H1 (cell line): ENCODE data around the gene CHRM3. TPM values are rescaled to one million over a fixed set of nuclear protein-coding genes. Genes with fewer than 3 reads are reported as not detected.

Experiments
- CTCF ChIA-PET: fragments of 300-600 bp; sonication (Branson Sonifier 250); formaldehyde crosslinking; loops from one replicate; lab custom pipeline; 2021; ENCODE audit not compliant: partially characterized antibody; lab: Charles Lee
- POLR2A ChIA-PET: fragments of 300-600 bp; sonication (Branson Sonifier 250); formaldehyde crosslinking; loops from one replicate; lab custom pipeline; 2021; ENCODE audit warnings: inconsistent platforms; ENCODE audit not compliant: partially characterized antibody; lab: Charles Lee
- DNase-seq, 2 experiments: peaks; one replicate each; pipeline versions ENCODE4 v3.0.0 to v3.0.0-alpha.2; 2010 to 2022; ENCODE audit warnings: low spot score in 2 of 2, low read depth in 1 of 2, mixed read lengths in 1 of 2
- FAIRE-seq: peaks from 2 replicates; lab custom pipeline; 2011; peaks lifted over from hg19 to GRCh38; lab: Jason Lieb, UNC
- H2AFZ ChIP-seq: 2 replicates; pipeline ENCODE4 v1.8.1; 2012; ENCODE audit warnings: low read length, inconsistent platforms
- H2AK5ac ChIP-seq: 2 replicates; pipeline ENCODE4 v1.6.1; 2013; ENCODE audit warnings: low read depth, low read length
- H2BK120ac ChIP-seq: replicated peaks from 2 replicates; pipeline ENCODE3; 2013; ENCODE audit warnings: low read depth, low read length, inconsistent platforms
- H2BK12ac ChIP-seq: 2 replicates; pipeline ENCODE4 v1.6.1; 2013; ENCODE audit warnings: low read depth, low read length
- H2BK15ac ChIP-seq: 2 replicates; pipeline ENCODE4 v1.6.1; 2013; ENCODE audit warnings: low read length
- H2BK20ac ChIP-seq: 2 replicates; pipeline ENCODE4 v1.6.1; 2013; ENCODE audit warnings: low read length
- H2BK5ac ChIP-seq: 2 replicates; pipeline ENCODE4 v1.6.1; 2013; ENCODE audit warnings: low read depth, low read length
- H3K14ac ChIP-seq: 2 replicates; pipeline ENCODE4 v1.6.1; 2013; ENCODE audit warnings: inconsistent platforms; ENCODE audit not compliant: insufficient read length
- H3K18ac ChIP-seq: 2 replicates; pipeline ENCODE4 v1.6.1; 2013; ENCODE audit warnings: low read length; ENCODE audit errors: extremely low read depth
- H3K23ac ChIP-seq: 2 replicates; pipeline ENCODE4 v1.6.1; 2013; ENCODE audit warnings: inconsistent platforms; ENCODE audit not compliant: insufficient read length
- H3K23me2 ChIP-seq: 2 replicates; pipeline ENCODE4 v1.6.1; 2013; ENCODE audit warnings: low read depth, low read length
- H3K27ac ChIP-seq: 2 replicates; pipeline ENCODE4 v1.6.1; 2011; ENCODE audit warnings: low read depth, low read length, inconsistent platforms
- H3K27me3 ChIP-seq, 4 experiments: replicated peaks in 1 of 4; 1 replicate in 1 of 4; 2 replicates in 3 of 4; pipeline versions ENCODE4 v1.6.1 to v1.8.1; 2011 to 2013; ENCODE audit warnings: low read length in 3 of 4, mild to moderate bottlenecking in 3 of 4, inconsistent platforms in 2 of 4, mixed read lengths in 2 of 4, moderate library complexity in 1 of 4; ENCODE audit not compliant: control insufficient read depth in 3 of 4, insufficient read depth in 3 of 4; ENCODE audit errors: extremely low read depth in 1 of 4
- H3K36me3 ChIP-seq, 4 experiments: 2 replicates each; pipeline versions ENCODE4 v1.6.1 to v1.8.1; 2011 to 2013; ENCODE audit warnings: mild to moderate bottlenecking in 4 of 4, low read length in 3 of 4, moderate library complexity in 2 of 4, control low read depth in 1 of 4, inconsistent platforms in 1 of 4; ENCODE audit not compliant: insufficient read depth in 4 of 4, control insufficient read depth in 2 of 4
- H3K4ac ChIP-seq: replicated peaks from 2 replicates; pipeline ENCODE3; 2013; ENCODE audit warnings: low read length, low read depth, mixed read lengths, inconsistent platforms; ENCODE audit not compliant: insufficient read length
- H3K4me1 ChIP-seq, 4 experiments: replicated peaks in 1 of 4; 1 replicate in 1 of 4; 2 replicates in 3 of 4; pipeline versions ENCODE4 v1.6.1 to v1.8.1; 2011 to 2013; ENCODE audit warnings: low read length in 3 of 4, inconsistent platforms in 2 of 4, mixed read lengths in 1 of 4; ENCODE audit not compliant: insufficient read depth in 4 of 4, control insufficient read depth in 3 of 4
- H3K4me2 ChIP-seq, 2 experiments: 2 replicates each; pipeline versions ENCODE4 v1.6.1 to v1.8.1; 2011 to 2013; ENCODE audit warnings: low read depth in 2 of 2, low read length in 2 of 2, control low read depth in 1 of 2, inconsistent platforms in 1 of 2, mild to moderate bottlenecking in 1 of 2; ENCODE audit not compliant: insufficient read depth in 1 of 2
- H3K4me3 ChIP-seq, 4 experiments: fragments of 200-600, 300-600 bp in 1 of 4; sonication (generic), shearing (Covaris generic), sonication (Bioruptor Twin) in 1 of 4; 2 replicates each; pipeline versions ENCODE4 v1.5.1 to v1.8.1; 2011 to 2016; ENCODE audit warnings: low read length in 4 of 4, low read depth in 3 of 4, control low read depth in 2 of 4, inconsistent platforms in 2 of 4, mild to moderate bottlenecking in 2 of 4, mixed read lengths in 1 of 4, moderate library complexity in 1 of 4; ENCODE audit not compliant: insufficient read depth in 2 of 4; ENCODE audit errors: extremely low read depth in 1 of 4
- H3K56ac ChIP-seq: replicated peaks from 2 replicates; pipeline ENCODE3; 2013; ENCODE audit warnings: low read depth, mild to moderate bottlenecking, mixed read lengths, low read length, inconsistent platforms; ENCODE audit not compliant: insufficient read length
- H3K79me1 ChIP-seq: 2 replicates; pipeline ENCODE4 v1.6.1; 2013; ENCODE audit warnings: low read depth, low read length, control low read depth
- H3K79me2 ChIP-seq, 2 experiments: 2 replicates each; pipeline versions ENCODE4 v1.6.1 to v1.8.1; 2012 to 2013; ENCODE audit warnings: low read length in 2 of 2, mild to moderate bottlenecking in 2 of 2, inconsistent platforms in 1 of 2; ENCODE audit not compliant: insufficient read depth in 2 of 2, control insufficient read depth in 1 of 2
- H3K9ac ChIP-seq, 4 experiments: replicated peaks in 1 of 4; 1 replicate in 1 of 4; 2 replicates in 3 of 4; pipeline versions ENCODE4 v1.6.1 to v1.8.1; 2011 to 2013; ENCODE audit warnings: low read depth in 3 of 4, low read length in 3 of 4, control low read depth in 2 of 4, mild to moderate bottlenecking in 2 of 4, moderate library complexity in 2 of 4, inconsistent platforms in 1 of 4; ENCODE audit errors: extremely low read depth in 1 of 4
- H3K9me3 ChIP-seq, 2 experiments: 2 replicates each; pipeline versions ENCODE4 v1.6.1 to v1.8.1; 2012 to 2013; ENCODE audit warnings: mild to moderate bottlenecking in 2 of 2, moderate library complexity in 2 of 2, control low read depth in 1 of 2, inconsistent platforms in 1 of 2, low read depth in 1 of 2, low read length in 1 of 2, mixed read lengths in 1 of 2; ENCODE audit not compliant: insufficient read depth in 2 of 2
- H4K20me1 ChIP-seq, 2 experiments: replicated peaks in 1 of 2; 2 replicates each; pipeline versions ENCODE3 to v1.8.1; 2011 to 2013; ENCODE audit warnings: inconsistent platforms in 2 of 2, low read length in 2 of 2, mild to moderate bottlenecking in 1 of 2; ENCODE audit not compliant: insufficient read depth in 2 of 2, control insufficient read depth in 1 of 2
- H4K5ac ChIP-seq: 2 replicates; pipeline ENCODE4 v1.6.1; 2013; ENCODE audit warnings: low read length, low read depth, mixed read lengths, inconsistent platforms; ENCODE audit not compliant: insufficient read length
- H4K8ac ChIP-seq: 2 replicates; pipeline ENCODE4 v1.8.0; 2013; ENCODE audit warnings: mild to moderate bottlenecking, moderate library complexity, low read length, inconsistent platforms; ENCODE audit not compliant: insufficient read depth; ENCODE audit errors: extremely low read depth
- H4K91ac ChIP-seq: replicated peaks from 2 replicates; pipeline ENCODE3; 2013; ENCODE audit warnings: low read length, mixed read lengths, inconsistent platforms; ENCODE audit not compliant: insufficient read length
- JUN ChIP-seq: IDR thresholded peaks from 2 replicates; pipeline ENCODE4 v1.6.1; 2011; ENCODE audit warnings: low read depth, mild to moderate bottlenecking, improper control_type of control experiment, low read length
- WGBS, 2 experiments: shearing (Covaris generic) in 1 of 2; methylation state at CpG; one replicate each; pipeline versions ENCODE4 v1.1.6 to v1.1.7; 2013 to 2015; ENCODE audit warnings: low lambda C conversion rate in 2 of 2, mixed read lengths in 2 of 2, inconsistent platforms in 1 of 2, low coverage in 1 of 2, missing lambda C conversion rate in 1 of 2; ENCODE audit not compliant: insufficient replicate concordance in 2 of 2, insufficient coverage in 1 of 2, insufficient read length in 1 of 2; ENCODE audit errors: extremely low coverage in 1 of 2, missing lambda C conversion rate in 1 of 2; 5-methylcytosine and 5-hydroxymethylcytosine counted together
- polyA plus RNA-seq, 7 experiments: library from polyadenylated mRNA; depleted of rRNA in 3 of 7; stranded (reverse) in 5 of 7; unstranded in 2 of 7; fragments of >200 nt in 5 of 7; fragments of 200-250 nt in 2 of 7; gene quantifications; 1 replicate in 5 of 7; 2 replicates in 1 of 7; 4 replicates in 1 of 7; pipeline versions ENCODE4 v1.2.1 to v1.2.3, GENCODE V29; 2011 to 2013; ENCODE audit warnings: missing spikeins in 2 of 7, mixed read lengths in 2 of 7
- total RNA-seq: library from RNA; stranded (reverse); fragmentation: NEBNext Ultra II Directional; extraction: Animal tissue kit (Norgen Biotek cat#: 25700); gene quantifications from 2 replicates; pipeline ENCODE4 v1.2.1, GENCODE V29; 2021

Gene CHRM3
- total and polyA plus RNA-seq, 2 of the 8 experiments (the other 6 are each of a cell fraction or from before 2014, with no cell fraction given) = 3.3 to 5.0 TPM

- POLR2A ChIA-PET = no interaction called here
- FAIRE-seq = no peak
- no peak for TF ChIP-seq JUN
Observed at GRCh38 chr1:239361403-239361802, 25.0 kb upstream of the CHRM3 start.

More at GRCh38 chr1:239361403-239361802, 25.0 kb upstream of the CHRM3 start:
- no peaks in the 10 kb centered on the region; a peak in 1 of 7 replicates for H3K4me1 ChIP-seq
- no peak overlapping the region for H3K4ac ChIP-seq
- H2AK5ac ChIP-seq = no peak overlapping the region
- H2BK12ac ChIP-seq = no peak overlapping the region
- CTCF ChIA-PET = interaction anchor here (0.6 kb wide), 1 partner anchor 626 kb away, joined by 3 read pairs; no protein-coding TSS in a partner anchor
- H3K4me3 ChIP-seq = no peak overlapping the region
- no peak overlapping the region for H2BK20ac ChIP-seq
- H3K4me2 ChIP-seq = no peak overlapping the region
- no peak for DNase-seq
- no peaks in the 10 kb centered on the region for H3K23me2 ChIP-seq
- H3K56ac ChIP-seq = no peak overlapping the region
- H4K91ac ChIP-seq = no peak overlapping the region
- no peaks in the 10 kb centered on the region for H3K9me3 ChIP-seq
- H3K14ac ChIP-seq = no peak overlapping the region
- H3K9ac ChIP-seq = no peak overlapping the region
- no peak overlapping the region for H4K5ac ChIP-seq
- H2BK120ac ChIP-seq = no peak overlapping the region
- no peak overlapping the region for H2BK5ac ChIP-seq
- H3K18ac ChIP-seq = no peak overlapping the region
- no peak overlapping the region for H2BK15ac ChIP-seq
- H3K23ac ChIP-seq = no peak overlapping the region
- no peaks in the 10 kb centered on the region for H4K20me1 ChIP-seq
- no peak overlapping the region for H4K8ac ChIP-seq
- no peak overlapping the region for H3K27ac ChIP-seq
- no peaks in the 10 kb centered on the region for H3K27me3 ChIP-seq
- 89% methylated on average over 4 of the region's 4 CpGs; no CpG with 5 or more reads in 1 of the 2 experiments for WGBS, 2 experiments
- H3K79me2 ChIP-seq = no peaks in the 10 kb centered on the region
- no peaks in the 10 kb centered on the region for H3K36me3 ChIP-seq
- H2AFZ ChIP-seq = no peak overlapping the region
- no peaks in the 10 kb centered on the region for H3K79me1 ChIP-seq
